T-cell (primary cell): ENCODE measurements around the gene CAD. TPM values are rescaled to one million over a fixed set of nuclear protein-coding genes. Genes with fewer than 3 reads are reported as not detected.

Experiments
- ATAC-seq, 4 experiments: fragments of 200-7000 bp in 3 of 4; fragments of 150-1000 bp in 1 of 4; cut with Tn5 transposase; replicated peaks in 1 of 4; 1 replicate in 3 of 4; 2 replicates in 1 of 4; pipeline ENCODE4 v1.10.0; 2021; ENCODE audit warnings: moderate library complexity in 3 of 4, mild to moderate bottlenecking in 2 of 4, moderate number of reproducible peaks in 1 of 4
- CTCF ChIA-PET, 2 donors: fragments of 300-600 bp; sonication (Branson Sonifier 250); formaldehyde crosslinking; loops; one replicate each; lab custom pipeline; 2022; ENCODE audit warnings: antibody characterized with exemption in 2 of 2; lab: Charles Lee
- POLR2A ChIA-PET, 2 donors: fragments of 300-600 bp; sonication (Branson Sonifier 250); formaldehyde crosslinking; loops; one replicate each; lab custom pipeline; 2022; ENCODE audit warnings: antibody characterized with exemption in 2 of 2; lab: Charles Lee
- DNase-seq, 35 experiments: peaks; one replicate each; pipeline versions ENCODE4 v3.0.0 to v3.0.0-alpha.2; 2013 to 2023
- H3K27ac ChIP-seq: one replicate; pipeline ENCODE4 v1.5.1; 2013; ENCODE audit warnings: low read length
- H3K27me3 ChIP-seq, 2 experiments: replicated peaks in 1 of 2; 1 replicate in 1 of 2; 2 replicates in 1 of 2; pipeline versions ENCODE4 v1.6.1 to v1.7.0; 2013; ENCODE audit warnings: low read length in 1 of 2, mixed read lengths in 1 of 2; ENCODE audit not compliant: control insufficient read depth in 2 of 2, insufficient read depth in 2 of 2; ENCODE audit errors: extremely low read depth in 1 of 2
- H3K36me3 ChIP-seq, 2 donors: 1 replicate in 1 of 2; 2 replicates in 1 of 2; pipeline versions ENCODE4 v1.6.1 to v1.7.0; 2013; ENCODE audit warnings: low read length in 1 of 2; ENCODE audit not compliant: control insufficient read depth in 2 of 2, insufficient read depth in 1 of 2; ENCODE audit errors: extremely low read depth in 1 of 2
- H3K4me1 ChIP-seq, 2 experiments: 1 replicate in 1 of 2; 2 replicates in 1 of 2; pipeline versions ENCODE4 v1.6.1 to v1.7.0; 2013; ENCODE audit warnings: low read length in 2 of 2, mixed read lengths in 1 of 2; ENCODE audit not compliant: insufficient read depth in 2 of 2, control insufficient read depth in 1 of 2; ENCODE audit errors: extremely low read depth in 1 of 2
- H3K4me3 ChIP-seq, 2 donors: 1 replicate in 1 of 2; 2 replicates in 1 of 2; pipeline versions ENCODE4 v1.5.1 to v1.7.0; 2013; ENCODE audit warnings: mild to moderate bottlenecking in 2 of 2, low read length in 1 of 2, moderate library complexity in 1 of 2; ENCODE audit not compliant: control insufficient read depth in 1 of 2; ENCODE audit errors: extremely low read depth in 1 of 2
- H3K9me3 ChIP-seq: 2 replicates; pipeline ENCODE4 v1.7.0; 2013
- H3K27ac Mint-ChIP-seq, 2 donors: one replicate each; pipeline ENCODE4 v1.8.0; 2020 to 2021; ENCODE audit warnings: mild to moderate bottlenecking in 2 of 2, mixed read lengths in 2 of 2
- H3K27me3 Mint-ChIP-seq, 2 donors: one replicate each; pipeline ENCODE4 v1.8.0; 2021 to 2022; ENCODE audit warnings: mixed read lengths in 2 of 2
- H3K36me3 Mint-ChIP-seq: one replicate; pipeline ENCODE4 v1.8.0; 2021; ENCODE audit warnings: mixed read lengths
- H3K4me1 Mint-ChIP-seq, 3 donors: one replicate each; pipeline ENCODE4 v1.8.0; 2020 to 2022; ENCODE audit warnings: mixed read lengths in 3 of 3, mild to moderate bottlenecking in 1 of 3
- H3K4me3 Mint-ChIP-seq, 3 donors: one replicate each; pipeline ENCODE4 v1.8.0; 2020 to 2022; ENCODE audit warnings: mild to moderate bottlenecking in 3 of 3, mixed read lengths in 3 of 3, moderate library complexity in 3 of 3
- H3K9me3 Mint-ChIP-seq, 3 donors: one replicate each; pipeline ENCODE4 v1.8.0; 2020 to 2022; ENCODE audit warnings: mixed read lengths in 3 of 3
- WGBS: methylation state at CpG from one replicate; pipeline ENCODE4 v1.1.5; 2013; ENCODE audit warnings: missing lambda C conversion rate; ENCODE audit not compliant: insufficient coverage; 5-methylcytosine and 5-hydroxymethylcytosine counted together
- total RNA-seq, 35 experiments: library from RNA in 6 of 35; stranded (reverse) in 6 of 35; fragments of 120-200 nt in 1 of 35; gene quantifications; one replicate each; pipeline versions ENCODE4 v1.2.1 to v1.2.4 and lab custom pipeline; 2013 to 2026

The CAD gene
- total RNA-seq, 5 donors from 2014 or later (not counting 1 experiment from before 2014, with no cell fraction given), result 38.5 to 78.2 (median 65.4) TPM

DNA sequence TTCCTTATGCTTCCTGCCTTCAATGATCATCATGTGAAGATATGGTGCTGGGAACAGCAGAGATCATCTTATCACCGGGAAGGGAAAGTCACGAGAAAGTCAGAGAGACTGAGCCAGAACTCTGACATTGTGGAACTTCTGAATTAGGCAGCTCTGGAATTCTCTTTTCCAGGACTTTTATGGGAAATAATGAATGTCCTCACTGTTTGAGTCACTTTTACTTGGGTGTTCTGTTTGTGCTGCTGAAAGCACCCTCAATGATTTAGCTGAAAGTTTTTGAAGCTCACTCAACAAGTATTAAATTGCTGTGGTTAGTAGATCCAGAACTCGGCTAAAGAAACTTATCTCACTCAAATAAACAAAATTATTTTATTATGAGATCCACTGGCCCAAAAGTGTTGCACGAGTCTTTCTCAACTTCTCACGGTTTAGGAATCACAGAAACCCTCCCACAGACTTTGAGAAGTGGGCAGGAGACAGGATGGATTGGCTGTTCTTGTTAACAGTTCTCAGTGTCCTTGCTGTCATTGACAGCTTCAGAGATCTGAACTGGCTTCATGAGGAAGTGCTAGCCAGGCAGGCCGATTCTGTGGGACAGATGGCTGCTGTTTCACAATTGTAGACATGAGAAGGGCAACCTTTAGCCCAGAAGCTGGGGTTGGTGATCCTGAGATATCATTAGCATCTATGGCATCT is 31.7 kb upstream of the CAD start:
- no peak for ATAC-seq
- Mint-ChIP-seq H3K4me3 (no peak overlapping the region), H3K27me3 (peaks cover 21 to 29% of the 10 kb centered on the region in 2 donors), H3K27ac (no peak overlapping the region), H3K36me3 (no peaks in the 10 kb centered on the region), H3K4me1 (no peaks in the 10 kb centered on the region), H3K9me3 (no peaks in the 10 kb centered on the region)
- H3K36me3 ChIP-seq, result no peaks in the 10 kb centered on the region
- peaks cover 0 to 26% of the 10 kb centered on the region in 2 experiments for H3K27me3 ChIP-seq
- POLR2A ChIA-PET, result no interaction called here
- 59% methylated on average over 3 of the region's 6 CpGs for WGBS
- no peak for DNase-seq
- no peak overlapping the region for H3K27ac ChIP-seq
- no peaks in the 10 kb centered on the region for H3K9me3 ChIP-seq
- H3K4me1 ChIP-seq, result no peaks in the 10 kb centered on the region
- CTCF ChIA-PET, result no interaction called here
- H3K4me3 ChIP-seq, result no peak overlapping the region

- DNase-seq (no peak), ATAC-seq (no peak)
- Histone ChIP-seq H3K27me3 (peaks cover 0 to 17% of the 10 kb centered on the region in 2 experiments), H3K27ac (no peak overlapping the region), H3K36me3 (no peaks in the 10 kb centered on the region), H3K4me1 (no peaks in the 10 kb centered on the region), H3K4me3 (no peak overlapping the region), H3K9me3 (no peaks in the 10 kb centered on the region)
- ChIA-PET CTCF (no interaction called here), POLR2A (interaction anchor here (0.5 to 0.6 kb wide), 2 partner anchors 50 to 244 kb away, joined by 3 to 8 read pairs; no protein-coding TSS in a partner anchor)
- H3K27ac Mint-ChIP-seq, result no peak overlapping the region
- H3K36me3 Mint-ChIP-seq, result no peaks in the 10 kb centered on the region
- H3K4me3 Mint-ChIP-seq, result no peak overlapping the region
- 68% methylated on average over 2 of the region's 6 CpGs for WGBS
- no peaks in the 10 kb centered on the region for H3K4me1 Mint-ChIP-seq
- peaks cover 9 to 17% of the 10 kb centered on the region in 2 donors for H3K27me3 Mint-ChIP-seq
- no peaks in the 10 kb centered on the region for H3K9me3 Mint-ChIP-seq
Observed at GRCh38 chr2:27186613-27187345, 30.4 kb upstream of the CAD start.

DNA sequence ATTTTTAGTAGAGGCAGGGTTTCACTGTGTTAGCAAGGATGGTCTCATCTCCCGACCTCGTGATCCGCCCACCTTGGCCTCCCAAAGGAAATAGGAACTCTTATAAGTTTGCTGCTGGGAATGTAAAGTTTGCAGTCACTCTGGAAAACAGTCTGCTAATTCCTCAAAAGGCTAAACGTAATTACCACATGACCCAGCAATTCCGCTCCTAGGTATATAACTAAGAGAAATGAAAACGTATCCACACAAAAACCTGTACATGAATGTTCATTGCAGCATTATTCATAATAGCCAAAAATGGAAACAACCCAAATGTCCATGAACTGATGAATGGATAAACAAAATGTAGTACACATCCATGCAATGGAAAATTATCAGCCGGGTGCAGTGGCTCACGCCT is 27.2 kb upstream of the CAD start:
- no peak overlapping the region for H3K27ac Mint-ChIP-seq
- no peak for ATAC-seq
- no peaks in the 10 kb centered on the region for H3K9me3 Mint-ChIP-seq
- ChIA-PET POLR2A (interaction anchor here in 1 of 2 donors (0.6 kb wide), 1 partner anchor 107 kb away, joined by 3 read pairs; no protein-coding TSS in a partner anchor), CTCF (no interaction called here)
- Histone ChIP-seq H3K4me3 (no peak overlapping the region), H3K9me3 (no peaks in the 10 kb centered on the region), H3K4me1 (no peaks in the 10 kb centered on the region), H3K36me3 (no peaks in the 10 kb centered on the region), H3K27me3 (peaks cover 0 to 10% of the 10 kb centered on the region in 2 experiments), H3K27ac (no peak overlapping the region)
- no CpG with 5 or more reads among the region's 8 CpGs for WGBS
- H3K4me3 Mint-ChIP-seq, result no peak overlapping the region
- DNase-seq, result no peak
- H3K4me1 Mint-ChIP-seq, result no peaks in the 10 kb centered on the region
- H3K27me3 Mint-ChIP-seq, result peaks cover 0 to 7% of the 10 kb centered on the region in 2 donors
- H3K36me3 Mint-ChIP-seq, result no peaks in the 10 kb centered on the region

DNA sequence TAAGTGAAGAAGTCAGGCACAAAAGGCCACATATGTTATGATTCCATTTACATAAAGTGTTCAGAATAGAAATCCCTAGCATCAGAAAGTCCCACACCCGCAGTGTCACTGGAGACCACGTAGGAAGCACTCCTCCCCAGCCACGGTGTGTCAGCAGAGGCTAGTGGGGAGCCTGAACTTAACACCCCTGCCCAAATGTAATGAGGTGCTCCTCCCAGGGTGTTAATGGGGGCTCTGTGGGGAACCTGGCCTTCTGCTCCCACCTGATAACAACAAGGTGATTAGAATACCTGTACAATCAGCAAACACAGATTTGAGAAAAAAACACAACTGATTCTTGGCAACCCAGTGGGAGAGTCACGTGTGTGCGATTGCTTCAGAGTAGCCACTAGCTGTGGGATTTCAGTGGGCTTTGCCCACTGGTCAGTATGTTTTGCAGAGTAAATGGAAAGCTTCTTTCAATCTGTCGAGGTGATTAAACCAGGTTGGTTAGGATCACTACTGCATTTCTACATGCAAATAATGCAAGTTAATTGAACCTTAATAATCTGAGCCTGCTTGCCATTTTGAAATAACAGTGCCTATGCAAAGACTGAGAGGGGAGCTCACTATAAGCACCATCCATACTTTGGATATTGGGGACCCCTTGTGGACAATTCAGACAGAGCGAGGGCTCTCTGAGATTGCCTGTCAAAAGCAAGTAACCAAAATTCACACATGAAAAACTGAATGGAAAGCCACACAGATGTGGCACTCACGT is 25.9 kb upstream of the CAD start:
- H3K36me3 Mint-ChIP-seq, result no peaks in the 10 kb centered on the region
- no peaks in the 10 kb centered on the region for H3K9me3 Mint-ChIP-seq
- DNase-seq (peak in 27 of 35 experiments; percentile 10 to 68 (median 33)), ATAC-seq (peak; percentile 64 to 71 (median 68))
- POLR2A ChIA-PET, result no interaction called here
- 30% methylated on average over 2 of the region's 8 CpGs for WGBS
- no peak overlapping the region for H3K4me3 ChIP-seq
- peaks cover 0 to 10% of the 10 kb centered on the region in 2 experiments for H3K27me3 ChIP-seq
- no peaks in the 10 kb centered on the region for H3K36me3 ChIP-seq
- no peak overlapping the region for H3K27ac Mint-ChIP-seq
- no peaks in the 10 kb centered on the region for H3K9me3 ChIP-seq
- CTCF ChIA-PET, result interaction anchor here (0.6 to 1.9 kb wide), 7 partner anchors 16 to 229 kb away, joined by 3 to 9 read pairs (median 3); no protein-coding TSS in a partner anchor
- H3K27ac ChIP-seq, result no peak overlapping the region
- H3K4me1 Mint-ChIP-seq, result no peaks in the 10 kb centered on the region
- H3K4me3 Mint-ChIP-seq, result no peak overlapping the region
- no peaks in the 10 kb centered on the region for H3K4me1 ChIP-seq
- H3K27me3 Mint-ChIP-seq, result peaks cover 0 to 7% of the 10 kb centered on the region in 2 donors

DNA sequence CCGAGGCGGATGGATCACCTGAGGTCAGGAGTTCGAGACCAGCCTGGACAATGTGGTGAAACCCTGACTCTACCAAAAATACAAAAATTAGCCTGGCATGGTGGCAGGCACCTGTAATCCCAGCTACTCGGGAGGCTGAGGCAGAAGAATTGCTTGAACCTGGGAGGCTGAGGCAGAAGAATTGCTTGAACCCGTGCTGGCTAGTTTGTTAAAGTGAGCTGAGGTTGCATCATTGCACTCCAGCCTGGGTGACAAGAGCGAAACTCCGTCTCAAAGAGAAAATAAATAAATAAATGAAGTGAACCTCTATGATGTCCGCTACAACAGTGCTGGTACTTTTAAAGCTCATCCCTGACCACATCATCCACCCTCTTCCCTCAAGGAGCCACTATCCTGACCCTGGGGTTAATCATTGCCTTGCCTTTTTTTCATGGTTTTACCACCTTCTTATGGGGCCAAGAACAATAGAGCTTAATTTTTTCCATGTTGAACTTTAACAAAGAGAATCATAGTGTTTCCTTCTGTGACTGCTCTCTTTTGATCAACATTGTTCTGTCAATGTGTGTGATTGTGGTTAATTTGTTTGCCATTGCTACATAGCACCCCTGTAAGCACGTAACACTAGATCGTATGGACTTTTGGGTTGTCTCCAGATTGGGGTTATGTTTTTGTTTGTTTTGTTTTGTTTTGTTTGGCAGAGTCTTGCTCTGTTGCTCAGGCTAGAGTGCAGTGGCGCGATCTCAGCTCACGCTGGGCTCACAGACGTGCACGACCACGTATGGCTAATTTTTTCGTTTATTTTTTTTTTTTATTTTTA is 22.4 kb upstream of the CAD start:
- H3K4me1 ChIP-seq, result no peaks in the 10 kb centered on the region
- no peak overlapping the region for H3K27ac ChIP-seq
- no peaks in the 10 kb centered on the region for H3K27me3 ChIP-seq
- peaks cover 0 to 3% of the 10 kb centered on the region in 2 donors for H3K36me3 ChIP-seq
- Mint-ChIP-seq H3K4me1 (no peaks in the 10 kb centered on the region), H3K27ac (no peak overlapping the region), H3K4me3 (no peak overlapping the region), H3K9me3 (no peaks in the 10 kb centered on the region), H3K27me3 (no peaks in the 10 kb centered on the region), H3K36me3 (peaks cover 2% of the 10 kb centered on the region)
- H3K9me3 ChIP-seq, result no peaks in the 10 kb centered on the region
- POLR2A ChIA-PET, result no interaction called here
- no peak for DNase-seq
- ATAC-seq, result no peak
- no peak overlapping the region for H3K4me3 ChIP-seq
- 83% methylated on average over 5 of the region's 17 CpGs for WGBS
- CTCF ChIA-PET, result no interaction called here
